SK-N-SH (cell line): ENCODE results near the gene RNF4. TPM values are rescaled to one million over a fixed set of nuclear protein-coding genes. Genes with fewer than 3 reads are reported as not detected.
"Not testable (repeated sequence)": the region's sequence is repeated elsewhere in the genome, so short reads cannot be mapped to it uniquely, and the experiment has no call there.

Source experiments
- CTCF ChIA-PET: fragments of 300-600, 350-600 bp; formaldehyde crosslinking; extraction: SDS; loops from one replicate; lab custom pipeline; 2021; lab: Yijun Ruan, JAX
- POLR2A ChIA-PET: fragments of 350-600 bp; sonication (Branson Sonifier 250); formaldehyde crosslinking; extraction: SDS; loops from one replicate; lab custom pipeline; 2020; ENCODE audit warnings: antibody characterized with exemption, inconsistent platforms; lab: Yijun Ruan, JAX
- DNase-seq: peaks from one replicate; pipeline ENCODE4 v3.0.0; 2012
- H2AFZ ChIP-seq: fragments of 200-600 bp; sonication (generic); 2 replicates; pipeline ENCODE4 v1.8.1; 2016; ENCODE audit warnings: antibody characterized with exemption, mild to moderate bottlenecking, low read depth
- H3F3A ChIP-seq: fragments of 200-600 bp; sonication (generic); replicated peaks from 2 replicates; pipeline ENCODE3; 2016; ENCODE audit warnings: antibody characterized with exemption, mild to moderate bottlenecking; ENCODE audit not compliant: insufficient read depth
- H3K27ac ChIP-seq, 2 experiments: fragments of 200-500 bp in 1 of 2; fragments of 200-600 bp in 1 of 2; sonication (Bioruptor generic) in 1 of 2; sonication (generic), shearing (Covaris generic) in 1 of 2; 2 replicates each; pipeline versions ENCODE4 v1.5.1 to v1.6.1; 2014 to 2016; ENCODE audit warnings: low read depth in 2 of 2, inconsistent platforms in 1 of 2, low read length in 1 of 2, mild to moderate bottlenecking in 1 of 2, mixed read lengths in 1 of 2
- H3K27me3 ChIP-seq: fragments of 200-600 bp; sonication (generic), shearing (Covaris generic); 2 replicates; pipeline ENCODE4 v1.6.1; 2016; ENCODE audit warnings: mixed run types; ENCODE audit not compliant: insufficient read depth
- H3K36me3 ChIP-seq, 2 experiments: fragments of 200-500 bp in 1 of 2; fragments of 200-600 bp in 1 of 2; sonication (Bioruptor generic) in 1 of 2; sonication (generic) in 1 of 2; replicated peaks in 1 of 2; 2 replicates each; pipeline versions ENCODE3 to v1.5.1; 2014 to 2016; ENCODE audit warnings: low read length in 1 of 2, mild to moderate bottlenecking in 1 of 2; ENCODE audit not compliant: insufficient read depth in 2 of 2, control insufficient read depth in 1 of 2
- H3K4me1 ChIP-seq, 2 experiments: fragments of 200-500 bp in 1 of 2; fragments of 200-600 bp in 1 of 2; sonication (Bioruptor generic) in 1 of 2; sonication (generic), shearing (Covaris generic) in 1 of 2; 2 replicates each; pipeline versions ENCODE4 v1.5.1 to v1.6.1; 2014 to 2016; ENCODE audit warnings: low read depth in 1 of 2, low read length in 1 of 2, mixed run types in 1 of 2; ENCODE audit not compliant: insufficient read depth in 2 of 2, control insufficient read depth in 1 of 2
- H3K4me2 ChIP-seq: fragments of 200-600 bp; sonication (generic), shearing (Covaris generic); 2 replicates; pipeline ENCODE4 v1.6.1; 2017; ENCODE audit warnings: mixed run types
- H3K4me3 ChIP-seq, 2 experiments: fragments of 200-500 bp in 1 of 2; fragments of 200-600 bp in 1 of 2; sonication (Bioruptor generic) in 1 of 2; sonication (generic), shearing (Covaris generic) in 1 of 2; 2 replicates each; pipeline versions ENCODE4 v1.5.1 to v1.8.1; 2014 to 2016; ENCODE audit warnings: low read depth in 2 of 2, inconsistent platforms in 1 of 2, low read length in 1 of 2, mild to moderate bottlenecking in 1 of 2, mixed read lengths in 1 of 2, moderate library complexity in 1 of 2
- H3K79me2 ChIP-seq: fragments of 200-600 bp; sonication (generic); 2 replicates; pipeline ENCODE4 v1.8.1; 2017; ENCODE audit warnings: mild to moderate bottlenecking; ENCODE audit not compliant: insufficient read depth
- H3K9ac ChIP-seq: fragments of 200-600 bp; sonication (generic); 2 replicates; pipeline ENCODE4 v1.6.1; 2017; ENCODE audit warnings: mixed run types
- H3K9me2 ChIP-seq: fragments of 200-600 bp; sonication (generic); 2 replicates; pipeline ENCODE4 v1.6.1; 2017; ENCODE audit warnings: mixed run types
- H3K9me3 ChIP-seq: fragments of 200-600 bp; sonication (generic); 2 replicates; pipeline ENCODE4 v1.6.1; 2017; ENCODE audit warnings: mixed run types, mild to moderate bottlenecking, moderate library complexity
- H4K20me1 ChIP-seq: fragments of 200-600 bp; sonication (generic); 2 replicates; pipeline ENCODE4 v1.6.1; 2017; ENCODE audit warnings: mild to moderate bottlenecking, mixed run types; ENCODE audit not compliant: insufficient read depth
- CHD2 ChIP-seq: fragments of 150-350 bp; IDR thresholded peaks from 2 replicates; pipeline ENCODE4 v1.6.1; 2018; ENCODE audit warnings: low read length; ENCODE audit not compliant: partially characterized antibody
- CTCF ChIP-seq: fragments of 200-600 bp; sonication (generic); IDR thresholded peaks from 2 replicates; pipeline ENCODE4 v1.6.1; 2017; ENCODE audit warnings: antibody characterized with exemption, mild to moderate bottlenecking, moderate library complexity
- ELF1 ChIP-seq: IDR thresholded peaks from 2 replicates; pipeline ENCODE4 v1.4.0; 2012
- EP300 ChIP-seq, 2 experiments: IDR thresholded peaks; 2 replicates each; pipeline versions ENCODE4 v1.4.0 to v1.6.1; 2012; ENCODE audit warnings: borderline replicate concordance in 1 of 2, low read depth in 1 of 2, low read length in 1 of 2
- EZH2phosphoT487 ChIP-seq: fragments of 200-600 bp; sonication (generic); IDR thresholded peaks from 2 replicates; pipeline ENCODE4 v1.6.1; 2017; ENCODE audit warnings: low read depth, mixed run types, mild to moderate bottlenecking, antibody characterized with exemption, moderate library complexity, borderline replicate concordance
- FOXJ3 ChIP-seq: sonication (generic); formaldehyde crosslinking; IDR thresholded peaks from 2 replicates; pipeline ENCODE4 v1.5.1; 2020; ENCODE audit warnings: mild to moderate bottlenecking, missing genetic modification reagents
- GABPA ChIP-seq: IDR thresholded peaks from 2 replicates; pipeline ENCODE4 v1.4.0; 2012; ENCODE audit warnings: low read depth, mild to moderate bottlenecking
- JUND ChIP-seq: IDR thresholded peaks from 2 replicates; pipeline ENCODE4 v1.4.0; 2012
- MEF2A ChIP-seq: IDR thresholded peaks from 2 replicates; pipeline ENCODE4 v1.4.0; 2012; ENCODE audit warnings: low read depth, borderline replicate concordance
- MXI1 ChIP-seq: IDR thresholded peaks from 2 replicates; pipeline ENCODE4 v1.6.1; 2012; ENCODE audit warnings: mild to moderate bottlenecking, low read depth, low read length, improper control_type of control experiment
- NRF1 ChIP-seq: IDR thresholded peaks from 2 replicates; pipeline ENCODE4 v1.6.1; 2012; ENCODE audit warnings: low read depth, mild to moderate bottlenecking, low read length
- POLR2AphosphoS5 ChIP-seq: IDR thresholded peaks from 2 replicates; pipeline ENCODE4 v1.6.1; 2012; ENCODE audit warnings: low read depth, low read length
- RAD21 ChIP-seq: IDR thresholded peaks from 2 replicates; pipeline ENCODE4 v1.6.1; 2012; ENCODE audit warnings: mild to moderate bottlenecking, low read length
- RXRA ChIP-seq: IDR thresholded peaks from 2 replicates; pipeline ENCODE4 v1.4.0; 2012; ENCODE audit warnings: low read depth, mild to moderate bottlenecking, borderline replicate concordance
- TAF1 ChIP-seq: IDR thresholded peaks from 2 replicates; pipeline ENCODE4 v1.6.1; 2012; ENCODE audit warnings: low read depth, mild to moderate bottlenecking, low read length, moderate library complexity, borderline replicate concordance
- WGBS: methylation state at CpG from one replicate; pipeline ENCODE4 v1.1.6; 2017; ENCODE audit warnings: low lambda C conversion rate; 5-methylcytosine and 5-hydroxymethylcytosine counted together
- polyA plus RNA-seq, 3 experiments: library from polyadenylated mRNA; depleted of rRNA; stranded (reverse); fragments of >200 nt; gene quantifications; 2 replicates each; pipeline ENCODE4 v1.2.3, GENCODE V29; 2012
- TF ChIP-seq, protein P1 (sequence below): IDR thresholded peaks from 2 replicates; pipeline ENCODE4; 2012
- TF ChIP-seq, protein P2 (sequence below): IDR thresholded peaks from 2 replicates; pipeline ENCODE4 v1.4.0; 2012; ENCODE audit warnings: low read depth

Gene RNF4
- polyA plus RNA-seq, 1 of the 3 experiments (the other 2 are of a cell fraction): 60.7 TPM

DNA sequence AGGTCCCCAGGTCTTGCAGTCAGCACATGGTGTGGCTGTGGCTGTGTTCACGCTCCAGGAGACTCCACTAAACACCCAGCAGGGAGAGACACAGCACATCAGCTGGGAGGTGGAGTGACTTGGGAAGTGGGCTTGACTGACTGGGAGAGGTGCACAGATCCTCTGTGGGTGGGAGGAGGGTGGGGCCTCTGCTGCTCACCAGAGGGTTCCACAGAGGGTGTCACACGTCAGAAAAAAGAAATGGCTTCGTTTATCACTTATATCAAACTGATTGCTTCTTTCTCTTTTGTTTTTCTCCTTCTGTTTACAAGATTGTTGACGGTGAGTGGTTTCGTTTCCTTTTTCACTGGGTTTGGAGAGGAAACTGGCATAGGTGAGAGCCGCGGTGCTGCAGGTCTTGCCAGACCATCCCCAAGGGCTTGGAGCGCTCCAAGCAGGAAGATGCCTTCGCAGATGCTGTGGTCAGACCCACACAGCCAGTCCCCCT, 42.8 kb downstream of the RNF4 start:
- H3F3A ChIP-seq: no peaks in the 10 kb centered on the region
- ChIA-PET CTCF (no interaction called here), POLR2A (no interaction called here)
- H3K9ac ChIP-seq: no peak overlapping the region
- DNase-seq: no peak
- H3K4me2 ChIP-seq: no peak overlapping the region
- H3K4me3 ChIP-seq: no peak overlapping the region
- 85% methylated on average over 9 of the region's 9 CpGs for WGBS
- no peak overlapping the region for H2AFZ ChIP-seq
- no peak overlapping the region for H3K27ac ChIP-seq
- H3K4me1 ChIP-seq: no peaks in the 10 kb centered on the region
- peaks cover 44 to 63% of the 10 kb centered on the region in 2 experiments for H3K36me3 ChIP-seq
- H3K9me3 ChIP-seq: no peaks in the 10 kb centered on the region
- no peaks in the 10 kb centered on the region for H3K9me2 ChIP-seq
- peaks cover 23% of the 10 kb centered on the region for H4K20me1 ChIP-seq
- no peaks in the 10 kb centered on the region for H3K27me3 ChIP-seq
- TF ChIP-seq JUND (no peak), GABPA (no peak), CTCF (no peak), FOXJ3 (no peak), EZH2phosphoT487 (no peak), MEF2A (no peak), POLR2AphosphoS5 (no peak), EP300 (IDR thresholded peaks at IDR 0.05; ENCODE audit: borderline replicate concordance in 1 of 2, low read depth in 1 of 2, low read length in 1 of 2) (no peak), NRF1 (no peak), TAF1 (no peak), RAD21 (no peak), RXRA (no peak)
- TF ChIP-seq, protein P1, sequence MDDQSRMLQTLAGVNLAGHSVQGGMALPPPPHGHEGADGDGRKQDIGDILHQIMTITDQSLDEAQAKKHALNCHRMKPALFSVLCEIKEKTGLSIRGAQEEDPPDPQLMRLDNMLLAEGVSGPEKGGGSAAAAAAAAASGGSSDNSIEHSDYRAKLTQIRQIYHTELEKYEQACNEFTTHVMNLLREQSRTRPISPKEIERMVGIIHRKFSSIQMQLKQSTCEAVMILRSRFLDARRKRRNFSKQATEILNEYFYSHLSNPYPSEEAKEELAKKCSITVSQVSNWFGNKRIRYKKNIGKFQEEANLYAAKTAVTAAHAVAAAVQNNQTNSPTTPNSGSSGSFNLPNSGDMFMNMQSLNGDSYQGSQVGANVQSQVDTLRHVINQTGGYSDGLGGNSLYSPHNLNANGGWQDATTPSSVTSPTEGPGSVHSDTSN: no peak
- TF ChIP-seq, protein P2, sequence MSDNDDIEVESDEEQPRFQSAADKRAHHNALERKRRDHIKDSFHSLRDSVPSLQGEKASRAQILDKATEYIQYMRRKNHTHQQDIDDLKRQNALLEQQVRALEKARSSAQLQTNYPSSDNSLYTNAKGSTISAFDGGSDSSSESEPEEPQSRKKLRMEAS: no peak
- TF ChIP-seq, all 33 proteins: peak for 0
- peaks cover 42% of the 10 kb centered on the region; the same call in 1 of the 2 replicates for H3K79me2 ChIP-seq

- no peaks in the 10 kb centered on the region for H3K9me2 ChIP-seq
- no peak overlapping the region for H3K9ac ChIP-seq
- 98% methylated on average over 9 of the region's 15 CpGs for WGBS
- peaks cover 4% of the 10 kb centered on the region for H3F3A ChIP-seq
- no peaks in the 10 kb centered on the region for H3K9me3 ChIP-seq
- H3K27ac ChIP-seq: no peak overlapping the region
- H3K36me3 ChIP-seq: peaks cover 43 to 63% of the 10 kb centered on the region in 2 experiments
- POLR2A ChIA-PET: interaction anchor here (0.6 kb wide), 1 partner anchor 11 kb away, joined by 3 read pairs; no protein-coding TSS in a partner anchor
- DNase-seq: no peak
- H3K4me1 ChIP-seq: no peaks in the 10 kb centered on the region
- H3K4me2 ChIP-seq: no peak overlapping the region
- CTCF ChIA-PET: no interaction called here
- peaks cover 33% of the 10 kb centered on the region; the same call in 1 of the 2 replicates for H3K79me2 ChIP-seq
- no peak overlapping the region for H2AFZ ChIP-seq
- TF ChIP-seq GABPA (no peak), MXI1 (no peak), CHD2 (no peak), ELF1 (no peak), RAD21 (no peak), POLR2AphosphoS5 (no peak)
- no peaks in the 10 kb centered on the region for H3K27me3 ChIP-seq
- no peak overlapping the region for H3K4me3 ChIP-seq
- peaks cover 22% of the 10 kb centered on the region for H4K20me1 ChIP-seq
Measured at GRCh38 chr4:2512396-2513135, 43.7 kb downstream of the RNF4 start.

GRCh38 chr4:2514193-2514592, 45.3 kb downstream of the RNF4 start:
- WGBS: 82% methylated on average over 8 of the region's 9 CpGs
- CTCF ChIA-PET, H3K9me2 ChIP-seq, POLR2A ChIA-PET, H3F3A ChIP-seq, H3K27ac ChIP-seq, H3K9me3 ChIP-seq, DNase-seq, H3K27me3 ChIP-seq, H2AFZ ChIP-seq, H3K9ac ChIP-seq, H3K4me3 ChIP-seq, H3K4me1 ChIP-seq, H3K4me2 ChIP-seq: not testable (repeated sequence)
- Histone ChIP-seq H3K36me3 (peaks cover 32 to 63% of the 10 kb centered on the region in 2 experiments), H4K20me1 (peaks cover 13% of the 10 kb centered on the region; the same call in 1 of the 2 replicates), H3K79me2 (peaks cover 18% of the 10 kb centered on the region; the same call in 1 of the 2 replicates)
